GM19463 (cell line): ENCODE measurements around the gene IRF5.
A peak's percentile ranks its signal among the peaks of the same experiment; 100 is the strongest.
"Not testable (repeated sequence)": the region's sequence is repeated elsewhere in the genome, so short reads cannot be mapped to it uniquely, and the experiment has no call there.

Experiments used
- ATAC-seq: cut with Tn5 transposase; IDR thresholded peaks from one replicate; pipeline ENCODE4 v1.9.1; 2021; ENCODE audit warnings: mild to moderate bottlenecking, moderate library complexity; ENCODE audit not compliant: unreplicated experiment

Gene IRF5

GRCh38 chr7:128906001-128906765 is 31.5 kb upstream of the IRF5 start:
- no peak for ATAC-seq

GRCh38 chr7:128906766-128907559 is 30.8 kb upstream of the IRF5 start:
- no peak for ATAC-seq

- no peak for ATAC-seq
These were observed 28.7 kb upstream of the IRF5 start for GRCh38 chr7:128908750-128909624.

GRCh38 chr7:128909625-128910568 is 27.8 kb upstream of the IRF5 start:
- no peak for ATAC-seq

- ATAC-seq = no peak
These were observed 27.2 kb upstream of the IRF5 start, which contains the start of gene KCP for GRCh38 chr7:128910569-128910945. KCP (minus strand) TSS chr7:128910709; CDS start chr7:128910676, 33 bp downstream.

GRCh38 chr7:128911423-128912031 is 26.2 kb upstream of the IRF5 start:
- ATAC-seq = no peak

- ATAC-seq = no peak
These were observed 25.4 kb upstream of the IRF5 start for GRCh38 chr7:128912281-128912680.

GRCh38 chr7:128912709-128913495 is 24.8 kb upstream of the IRF5 start:
- ATAC-seq = not testable (repeated sequence)

- ATAC-seq = no peak
These were observed 23.7 kb upstream of the IRF5 start for GRCh38 chr7:128913870-128914565.

GRCh38 chr7:128914566-128915151 is 23.1 kb upstream of the IRF5 start:
- ATAC-seq = peak; percentile 61

- ATAC-seq = peak; percentile 21
These were observed 22.4 kb upstream of the IRF5 start for GRCh38 chr7:128915271-128915819.

GRCh38 chr7:128915841-128916642 is 21.7 kb upstream of the IRF5 start:
- ATAC-seq = no peak

- no peak for ATAC-seq
These were observed 21.1 kb upstream of the IRF5 start for GRCh38 chr7:128916643-128916915.

- ATAC-seq = no peak
These were observed 20.6 kb upstream of the IRF5 start for GRCh38 chr7:128917122-128917521.

GRCh38 chr7:128918016-128918665 is 19.6 kb upstream of the IRF5 start:
- ATAC-seq = no peak

- no peak for ATAC-seq
These were observed 18.5 kb upstream of the IRF5 start for GRCh38 chr7:128919241-128919640.
